ENCODE data around the gene AUTS2. TPM values are rescaled to one million over a fixed set of nuclear protein-coding genes. Genes with fewer than 3 reads are reported as not detected.

AUTS2 gene
- total RNA-seq, 1 donor from 2014 or later, result 94.1 TPM

DNA sequence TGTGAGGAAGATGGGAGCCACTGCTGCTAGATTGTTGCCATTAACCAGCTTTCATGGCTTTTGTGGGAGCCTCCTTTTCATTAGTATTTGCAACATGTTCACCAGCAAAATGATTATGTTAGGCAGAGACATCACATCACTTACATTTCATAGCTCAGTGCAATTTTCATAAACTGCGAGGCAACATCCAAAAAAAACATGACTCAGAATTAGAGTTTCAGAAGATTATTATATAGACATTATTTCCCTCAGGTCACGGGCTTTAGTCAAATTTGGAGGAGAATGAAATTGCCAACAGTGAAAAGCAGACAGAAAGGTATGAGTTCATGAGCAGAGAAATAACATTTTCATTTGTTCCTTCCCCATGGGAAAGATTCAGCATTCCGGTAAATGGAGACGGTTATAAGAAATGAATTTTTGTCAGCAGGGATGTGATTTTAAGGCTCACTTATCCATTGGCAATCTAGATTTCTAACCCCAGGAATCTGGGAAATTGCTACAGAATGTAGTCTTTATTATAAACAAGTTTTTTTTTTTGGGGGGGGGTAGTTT, 573.2 kb downstream of the AUTS2 start:
- H3K4me1 Mint-ChIP-seq (ENCODE audit: unreplicated experiment), result peaks cover 8% of the 10 kb centered on the region
- TF ChIP-seq, protein P1, sequence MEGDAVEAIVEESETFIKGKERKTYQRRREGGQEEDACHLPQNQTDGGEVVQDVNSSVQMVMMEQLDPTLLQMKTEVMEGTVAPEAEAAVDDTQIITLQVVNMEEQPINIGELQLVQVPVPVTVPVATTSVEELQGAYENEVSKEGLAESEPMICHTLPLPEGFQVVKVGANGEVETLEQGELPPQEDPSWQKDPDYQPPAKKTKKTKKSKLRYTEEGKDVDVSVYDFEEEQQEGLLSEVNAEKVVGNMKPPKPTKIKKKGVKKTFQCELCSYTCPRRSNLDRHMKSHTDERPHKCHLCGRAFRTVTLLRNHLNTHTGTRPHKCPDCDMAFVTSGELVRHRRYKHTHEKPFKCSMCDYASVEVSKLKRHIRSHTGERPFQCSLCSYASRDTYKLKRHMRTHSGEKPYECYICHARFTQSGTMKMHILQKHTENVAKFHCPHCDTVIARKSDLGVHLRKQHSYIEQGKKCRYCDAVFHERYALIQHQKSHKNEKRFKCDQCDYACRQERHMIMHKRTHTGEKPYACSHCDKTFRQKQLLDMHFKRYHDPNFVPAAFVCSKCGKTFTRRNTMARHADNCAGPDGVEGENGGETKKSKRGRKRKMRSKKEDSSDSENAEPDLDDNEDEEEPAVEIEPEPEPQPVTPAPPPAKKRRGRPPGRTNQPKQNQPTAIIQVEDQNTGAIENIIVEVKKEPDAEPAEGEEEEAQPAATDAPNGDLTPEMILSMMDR (conservative IDR thresholded peaks at IDR 0.05), result no peak
- no peak for DNase-seq (ENCODE audit: extremely low spot score, unreplicated experiment)
- H3K27ac Mint-ChIP-seq, result no peak overlapping the region
- no peaks in the 10 kb centered on the region for H3K9me3 Mint-ChIP-seq
- H3K27me3 Mint-ChIP-seq, result no peaks in the 10 kb centered on the region
- no peak overlapping the region for H3K4me3 Mint-ChIP-seq
- peaks cover 14% of the 10 kb centered on the region for H3K36me3 Mint-ChIP-seq

DNA sequence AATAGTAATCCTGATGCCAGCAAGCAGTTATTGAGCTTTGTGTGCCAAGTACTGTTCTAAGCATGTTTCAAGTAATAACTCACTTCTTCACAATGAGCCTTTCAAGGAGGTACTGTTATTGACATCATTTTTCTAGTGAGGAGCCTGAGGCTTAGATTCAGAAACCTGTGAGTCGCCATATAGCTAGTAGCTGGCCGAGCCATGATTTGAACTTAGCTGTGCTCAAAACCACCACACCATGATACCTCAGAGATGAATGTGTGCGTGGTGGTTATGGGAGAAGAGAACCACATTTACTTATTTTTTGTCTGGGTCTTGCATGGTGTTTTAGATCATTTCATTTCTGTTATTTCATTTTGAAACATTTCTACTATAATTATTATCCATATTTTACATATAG, 578.9 kb downstream of the AUTS2 start:
- no peaks in the 10 kb centered on the region for H3K9me3 Mint-ChIP-seq
- TF ChIP-seq, protein P1 (conservative IDR thresholded peaks at IDR 0.05), result no peak

DNA sequence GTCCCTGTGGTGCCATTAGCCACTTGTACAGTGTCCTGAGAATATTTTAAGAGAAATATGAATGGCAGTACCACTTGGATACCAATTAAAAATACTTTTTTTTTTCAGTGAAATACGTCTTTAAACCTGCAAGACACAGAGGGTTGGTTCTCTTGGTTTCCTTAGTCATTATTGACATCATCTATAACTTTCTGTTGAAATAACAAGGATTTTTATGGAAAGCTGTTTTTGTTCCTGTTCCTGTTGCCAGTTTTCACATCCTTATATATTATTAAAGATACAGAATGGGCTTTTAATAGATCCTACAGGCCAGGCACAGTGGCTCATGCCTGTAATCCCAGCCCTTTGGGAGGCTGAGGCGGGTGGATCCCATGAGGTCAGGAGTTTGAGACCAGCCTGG, 579.9 kb downstream of the AUTS2 start:
- Mint-ChIP-seq H3K4me1 (ENCODE audit: unreplicated experiment) (peaks cover 17% of the 10 kb centered on the region), H3K27me3 (no peaks in the 10 kb centered on the region), H3K9me3 (no peaks in the 10 kb centered on the region), H3K27ac (no peak overlapping the region), H3K4me3 (no peak overlapping the region), H3K36me3 (peaks cover 21% of the 10 kb centered on the region)
- TF ChIP-seq, protein P1 (conservative IDR thresholded peaks at IDR 0.05), result no peak
- DNase-seq (ENCODE audit: extremely low spot score, unreplicated experiment), result no peak

More for the DNA sequence above, 578.9 kb downstream of the AUTS2 start:
- no peak overlapping the region for H3K4me3 Mint-ChIP-seq
- H3K27ac Mint-ChIP-seq, result no peak overlapping the region
- peaks cover 17% of the 10 kb centered on the region for H3K4me1 Mint-ChIP-seq (ENCODE audit: unreplicated experiment)
- no peaks in the 10 kb centered on the region for H3K27me3 Mint-ChIP-seq
- H3K36me3 Mint-ChIP-seq, result peaks cover 20% of the 10 kb centered on the region
- DNase-seq (ENCODE audit: extremely low spot score, unreplicated experiment), result no peak

- no peaks in the 10 kb centered on the region for H3K9me3 Mint-ChIP-seq
- no peaks in the 10 kb centered on the region for H3K27me3 Mint-ChIP-seq
- TF ChIP-seq, protein P1 (conservative IDR thresholded peaks at IDR 0.05), result no peak
- DNase-seq (ENCODE audit: extremely low spot score, unreplicated experiment), result no peak
- H3K4me3 Mint-ChIP-seq, result peak overlapping the region; percentile 31
- peaks cover 20% of the 10 kb centered on the region for H3K36me3 Mint-ChIP-seq
- peaks cover 22% of the 10 kb centered on the region for H3K4me1 Mint-ChIP-seq (ENCODE audit: unreplicated experiment)
- H3K27ac Mint-ChIP-seq, result no peak overlapping the region
These were observed 580.5 kb downstream of the AUTS2 start for GRCh38 chr7:70178787-70179186.

DNA sequence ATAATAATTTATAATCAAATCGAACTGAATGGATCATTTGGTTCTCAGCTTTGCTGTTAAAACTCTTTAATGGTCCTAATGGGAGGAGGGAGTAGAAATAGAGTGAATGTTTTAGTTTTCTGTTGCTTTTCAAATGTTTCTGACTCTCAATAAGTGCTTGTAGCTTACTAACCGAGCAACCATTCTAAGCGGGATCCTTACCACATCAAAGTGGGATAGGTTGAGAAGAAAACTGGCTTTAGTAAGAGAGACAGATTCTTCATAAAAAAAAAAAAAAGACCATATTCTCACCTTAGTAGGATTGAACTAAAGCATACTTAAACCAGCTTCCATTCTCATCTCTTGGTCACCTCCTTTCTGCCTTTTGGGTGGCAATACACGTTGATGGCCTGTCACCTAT, 584.2 kb downstream of the AUTS2 start:
- DNase-seq (ENCODE audit: extremely low spot score, unreplicated experiment), result no peak
- peaks cover 11% of the 10 kb centered on the region for H3K36me3 Mint-ChIP-seq
- TF ChIP-seq, protein P1 (conservative IDR thresholded peaks at IDR 0.05), result no peak
- no peak overlapping the region for H3K4me3 Mint-ChIP-seq
- H3K9me3 Mint-ChIP-seq, result no peaks in the 10 kb centered on the region
- H3K27ac Mint-ChIP-seq, result no peak overlapping the region
- H3K27me3 Mint-ChIP-seq, result no peaks in the 10 kb centered on the region
- H3K4me1 Mint-ChIP-seq (ENCODE audit: unreplicated experiment), result peaks cover 29% of the 10 kb centered on the region

GRCh38 chr7:70183278-70183677, 585.0 kb downstream of the AUTS2 start:
- Mint-ChIP-seq H3K4me3 (no peak overlapping the region), H3K9me3 (no peaks in the 10 kb centered on the region), H3K4me1 (ENCODE audit: unreplicated experiment) (peaks cover 29% of the 10 kb centered on the region), H3K27me3 (no peaks in the 10 kb centered on the region), H3K36me3 (peaks cover 14% of the 10 kb centered on the region), H3K27ac (no peak overlapping the region)
- TF ChIP-seq, protein P1 (conservative IDR thresholded peaks at IDR 0.05), result no peak
- no peak for DNase-seq (ENCODE audit: extremely low spot score, unreplicated experiment)
